Stimulated activated CD8-positive, alpha-beta memory T cell treated with anti-CD3 and anti-CD28 coated beads, Interleukin-12 subunit alpha, Interleukin-12 subunit beta, amount 100 ng/mL, for 4 hours (primary cell): ENCODE data around the gene GCDH.
"Not testable (repeated sequence)": the region's sequence is repeated elsewhere in the genome, so short reads cannot be mapped to it uniquely, and the experiment has no call there.

Source experiments
- DNase-seq: peaks from one replicate; pipeline ENCODE4 v3.0.0-alpha.2; 2020; ENCODE audit warnings: low read depth

Gene GCDH

GRCh38 chr19:12890787-12891552, at the start of gene GCDH:
TSS of gene GCDH (plus strand) at chr19:12891160. CDS start at chr19:12891305, 145 bp downstream.
- DNase-seq, result peak; percentile 88

DNA sequence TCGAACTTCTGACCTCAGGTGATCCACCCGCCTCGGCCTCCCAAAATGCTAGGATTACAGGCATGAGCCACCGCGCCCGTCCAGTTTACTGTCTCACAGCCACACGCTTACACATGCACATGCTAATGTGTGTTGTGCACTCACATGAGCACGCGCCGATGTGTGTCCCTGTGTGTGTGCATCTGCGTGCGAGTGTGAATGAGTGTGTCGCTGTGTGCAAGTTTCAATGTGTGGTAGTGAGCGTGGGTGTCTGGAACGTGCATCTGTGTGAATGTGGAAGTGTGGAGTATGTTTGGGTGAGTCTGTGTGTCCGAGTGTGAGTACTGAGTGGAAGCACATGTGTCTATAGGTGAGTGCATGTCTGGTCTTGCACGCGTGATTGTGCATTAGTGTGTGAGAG, 48.4 kb upstream of the GCDH start:
- DNase-seq, result no peak

GRCh38 chr19:12843328-12843727, 47.6 kb upstream of the GCDH start:
- DNase-seq, result no peak

- no peak for DNase-seq
Observed at GRCh38 chr19:12843999-12844732, 46.8 kb upstream of the GCDH start.

- DNase-seq, result not testable (repeated sequence)
Observed at GRCh38 chr19:12846613-12847012, 44.3 kb upstream of the GCDH start.

DNA sequence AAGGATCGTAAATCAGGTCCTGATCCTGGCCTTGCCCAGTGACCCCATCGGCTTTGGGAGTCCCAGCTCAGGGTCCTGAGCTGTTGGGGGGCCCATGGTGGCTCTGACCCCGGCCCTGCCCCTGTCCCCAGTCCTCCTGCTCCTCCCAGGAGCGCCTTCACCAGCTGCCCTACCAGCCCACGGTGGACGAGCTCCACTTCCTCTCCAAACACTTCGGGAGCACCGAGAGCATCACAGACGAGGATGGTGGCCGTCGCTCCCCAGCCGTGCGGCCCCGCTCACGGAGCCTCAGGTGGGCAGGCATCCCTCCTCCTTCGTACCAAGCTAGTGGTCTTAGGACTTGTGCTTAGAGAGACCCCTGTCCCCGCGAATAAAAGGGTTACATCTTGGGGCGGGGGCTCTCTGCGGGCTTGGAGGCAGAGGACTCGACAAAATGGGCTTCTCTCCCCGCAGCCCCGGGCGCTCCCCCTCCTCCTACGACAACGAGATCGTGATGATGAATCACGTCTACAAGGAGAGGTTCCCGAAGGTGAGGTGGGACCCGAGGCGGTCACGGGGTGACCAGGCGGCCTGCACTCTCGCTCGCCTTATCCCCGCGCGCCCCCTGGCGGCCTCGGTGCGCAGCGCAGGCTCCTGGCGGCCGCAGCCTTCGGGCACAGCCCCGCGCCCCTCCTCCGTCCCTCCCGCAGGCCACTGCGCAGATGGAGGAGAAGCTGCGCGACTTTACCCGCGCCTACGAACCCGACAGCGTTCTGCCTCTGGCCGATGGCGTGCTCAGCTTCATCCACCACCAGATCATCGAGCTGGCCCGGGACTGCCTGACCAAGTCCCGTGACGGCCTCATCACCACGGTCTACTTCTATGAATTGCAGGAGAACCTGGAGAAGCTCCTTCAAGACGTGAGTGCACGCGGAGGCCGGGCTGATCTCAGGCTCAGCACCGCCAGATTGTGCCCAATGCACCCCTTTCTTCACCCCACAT, 43.5 kb upstream of the GCDH start:
- peak; percentile 72 for DNase-seq

- no peak for DNase-seq
Observed at GRCh38 chr19:12856653-12857052, 34.3 kb upstream of the GCDH start.

DNA sequence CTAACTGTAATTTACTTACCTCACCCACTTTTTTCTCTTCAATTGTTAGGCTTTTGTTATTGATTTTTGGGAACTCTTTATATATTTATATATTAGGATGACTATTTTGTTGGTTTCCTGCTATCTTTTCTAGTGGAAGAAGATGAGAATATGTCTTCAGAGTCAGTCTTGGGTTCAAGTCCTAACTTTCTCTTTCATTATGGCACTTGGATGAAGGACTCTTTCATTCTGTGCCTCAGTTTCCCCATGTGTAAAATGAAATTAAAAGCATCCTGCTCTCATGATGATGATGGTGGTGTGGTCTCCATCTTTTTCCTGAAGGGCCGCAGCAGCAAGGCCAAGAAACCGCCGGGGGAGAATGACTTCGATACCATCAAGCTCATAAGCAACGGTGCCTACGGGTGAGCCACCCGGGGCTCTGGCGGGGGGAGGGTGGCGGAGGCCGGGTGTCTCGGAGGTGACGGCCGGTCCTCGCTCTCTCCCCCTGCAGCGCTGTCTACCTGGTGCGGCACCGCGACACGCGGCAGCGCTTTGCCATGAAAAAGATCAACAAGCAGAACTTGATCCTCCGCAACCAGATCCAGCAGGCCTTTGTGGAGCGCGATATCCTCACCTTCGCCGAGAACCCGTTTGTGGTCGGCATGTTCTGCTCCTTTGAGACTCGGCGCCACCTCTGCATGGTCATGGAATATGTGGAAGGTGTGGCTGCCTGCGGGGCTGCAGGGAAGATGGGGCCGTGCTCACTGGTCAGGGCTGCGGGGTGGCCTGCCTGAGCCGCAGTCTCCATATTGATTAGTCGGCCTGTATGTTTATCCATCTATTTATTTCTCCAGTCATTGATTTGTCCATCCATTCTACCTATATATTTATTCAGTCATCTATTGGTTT, 32.7 kb upstream of the GCDH start:
- no peak for DNase-seq

DNA sequence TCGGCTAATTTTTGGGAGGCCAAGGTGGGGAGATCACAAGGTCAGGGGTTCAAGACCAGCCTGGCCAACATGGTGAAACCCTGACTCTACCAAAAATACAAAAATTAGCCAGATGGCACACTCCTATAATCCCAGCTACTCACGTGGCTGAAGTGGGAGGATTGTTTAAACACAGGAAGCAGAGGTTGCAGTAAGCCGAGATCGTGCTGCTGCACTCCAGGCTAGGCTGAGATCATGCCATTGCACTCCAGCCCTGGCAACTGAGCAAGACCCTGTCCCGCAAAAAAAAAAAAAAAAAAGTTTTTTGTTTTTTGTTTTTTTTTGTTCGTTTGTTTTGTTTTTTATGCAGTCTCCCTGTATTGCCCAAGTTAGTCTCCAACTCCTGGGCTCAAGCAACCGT, 31.4 kb upstream of the GCDH start:
- no peak for DNase-seq

DNA sequence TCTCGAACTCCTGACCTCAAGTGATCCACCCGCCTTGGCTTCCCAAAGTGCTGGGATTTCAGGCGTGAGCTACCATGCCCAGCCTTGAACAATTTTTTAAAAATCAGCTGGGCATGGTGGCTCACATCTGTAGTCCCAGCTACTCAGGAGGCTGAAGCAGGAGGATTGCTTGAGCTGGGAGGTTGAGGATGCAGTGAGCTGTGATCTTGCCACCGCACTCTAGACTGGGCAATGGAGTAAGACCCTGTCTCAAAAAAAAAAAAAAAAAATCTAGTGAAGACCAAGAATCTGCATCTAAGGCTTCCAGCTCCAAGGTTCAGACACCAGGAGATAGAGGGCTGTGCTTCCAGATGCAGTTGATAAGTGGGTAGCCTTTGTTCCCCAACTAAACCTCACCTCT, 26.8 kb upstream of the GCDH start:
- no peak for DNase-seq

- DNase-seq, result no peak
Observed at GRCh38 chr19:12864721-12865715, 25.9 kb upstream of the GCDH start.

DNA sequence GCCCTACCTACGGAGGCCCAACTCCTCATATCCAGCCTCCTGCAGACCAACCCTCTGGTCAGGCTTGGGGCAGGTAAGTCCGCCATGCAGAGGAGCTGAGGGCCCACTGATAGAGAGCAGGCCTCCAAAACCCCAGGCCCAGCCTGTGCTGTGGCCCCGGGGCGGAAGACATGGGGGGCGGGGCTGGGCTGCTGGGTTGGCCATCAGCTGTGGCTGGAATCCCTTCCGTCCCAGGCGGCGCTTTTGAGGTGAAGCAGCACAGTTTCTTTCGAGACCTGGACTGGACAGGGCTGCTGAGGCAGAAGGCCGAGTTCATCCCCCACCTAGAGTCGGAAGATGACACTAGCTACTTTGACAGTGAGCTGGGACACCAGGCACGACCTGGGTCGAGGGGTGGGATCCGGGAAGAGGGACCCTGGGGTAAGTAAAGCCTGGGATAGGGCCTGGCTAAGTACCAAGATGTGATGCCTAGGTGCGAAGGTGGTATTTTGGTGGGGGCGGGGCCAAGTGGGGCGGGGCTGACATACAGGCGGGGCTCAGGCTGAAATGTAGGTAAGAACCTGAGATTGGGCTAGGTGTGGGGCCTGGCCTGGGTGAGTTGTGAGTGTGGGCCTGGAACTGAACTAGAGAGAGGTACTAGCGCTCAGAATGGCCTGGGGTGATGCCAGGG, 25.1 kb upstream of the GCDH start:
- DNase-seq, result no peak

- DNase-seq, result no peak
Observed at GRCh38 chr19:12866416-12867119, 24.4 kb upstream of the GCDH start.

DNA sequence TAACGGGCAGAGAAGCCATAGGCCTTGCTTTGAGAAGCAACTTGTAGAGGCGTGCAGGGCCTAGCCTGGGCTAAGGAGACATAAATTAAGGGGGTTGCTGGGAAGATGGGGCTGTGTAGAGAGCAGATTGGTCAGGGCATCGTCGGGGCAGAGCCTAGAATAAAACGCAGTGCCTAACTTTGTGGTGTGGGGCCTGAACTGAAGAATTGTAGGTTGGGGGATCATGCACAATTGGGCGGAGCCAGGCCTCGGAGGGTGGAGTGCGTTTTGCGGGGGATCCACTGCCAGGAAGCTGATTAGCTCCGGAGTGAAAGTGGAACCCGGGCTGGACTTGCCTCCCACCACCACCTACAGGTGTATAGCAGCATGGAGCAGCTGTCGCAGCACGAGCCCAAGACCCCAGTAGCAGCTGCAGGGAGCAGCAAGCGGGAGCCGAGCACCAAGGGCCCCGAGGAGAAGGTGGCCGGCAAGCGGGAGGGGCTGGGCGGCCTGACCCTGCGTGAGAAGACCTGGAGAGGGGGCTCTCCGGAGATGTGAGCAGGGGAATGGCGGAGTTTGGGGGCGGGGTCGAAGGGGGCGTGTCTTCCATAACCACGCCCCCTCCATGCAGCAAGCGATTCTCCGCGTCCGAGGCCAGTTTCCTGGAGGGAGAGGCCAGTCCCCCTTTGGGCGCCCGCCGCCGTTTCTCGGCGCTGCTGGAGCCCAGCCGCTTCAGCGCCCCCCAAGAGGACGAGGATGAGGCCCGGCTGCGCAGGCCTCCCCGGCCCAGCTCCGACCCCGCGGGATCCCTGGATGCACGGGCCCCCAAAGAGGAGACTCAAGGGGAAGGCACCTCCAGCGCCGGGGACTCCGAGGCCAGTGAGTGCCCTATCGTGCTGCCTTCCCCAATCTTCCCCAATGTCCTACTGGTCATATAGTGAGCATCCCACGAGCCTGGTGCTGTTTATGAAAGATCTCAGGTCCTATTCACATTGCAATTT, 23.6 kb upstream of the GCDH start:
- DNase-seq, result peak; percentile 43

DNA sequence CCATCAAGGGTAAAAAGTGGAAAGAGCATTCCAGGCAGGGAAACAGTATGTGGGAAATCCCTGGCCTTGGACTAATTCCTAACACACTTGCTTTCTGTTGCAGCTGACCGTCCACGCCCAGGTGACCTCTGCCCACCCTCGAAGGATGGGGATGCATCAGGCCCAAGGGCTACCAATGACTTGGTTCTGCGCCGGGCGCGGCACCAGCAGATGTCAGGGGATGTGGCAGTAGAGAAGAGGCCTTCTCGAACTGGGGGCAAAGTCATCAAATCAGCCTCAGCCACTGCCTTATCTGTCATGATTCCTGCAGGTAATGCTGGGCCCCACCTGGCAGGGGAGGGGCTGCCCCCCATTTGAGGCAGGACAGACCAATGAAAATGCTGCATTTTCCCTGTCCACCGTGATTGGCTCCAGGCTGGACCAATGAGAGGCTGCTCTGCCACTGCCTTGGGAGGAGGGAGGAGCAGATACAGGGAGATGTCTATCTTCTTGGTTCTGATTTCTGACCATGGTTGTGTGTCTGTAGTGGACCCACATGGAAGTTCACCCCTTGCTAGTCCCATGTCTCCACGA, 22.3 kb upstream of the GCDH start:
- no peak for DNase-seq

- no peak for DNase-seq
Observed at GRCh38 chr19:12871681-12872080, 19.3 kb upstream of the GCDH start.

- no peak for DNase-seq
Observed at GRCh38 chr19:12872255-12872654, 18.7 kb upstream of the GCDH start.
